Thymus (tissue), 11 donors: ENCODE results near the gene RPL31. TPM values are rescaled to one million over a fixed set of nuclear protein-coding genes. Genes with fewer than 3 reads are reported as not detected.

ENCODE experiments used
- DNase-seq, 9 donors: peaks; one replicate each; pipeline ENCODE4 v3.0.0-alpha.2; 2013; ENCODE audit warnings: low spot score in 9 of 9, low read depth in 6 of 9, missing footprints in 1 of 9
- H3K27ac ChIP-seq, 2 donors: one replicate each; pipeline ENCODE4 v1.5.1; 2013; ENCODE audit warnings: control low read depth in 1 of 2, low read depth in 1 of 2, low read length in 1 of 2, mild to moderate bottlenecking in 1 of 2, moderate library complexity in 1 of 2
- H3K27me3 ChIP-seq, 2 donors: one replicate each; pipeline ENCODE4 v1.5.1; 2013; ENCODE audit warnings: low read length in 1 of 2; ENCODE audit not compliant: control insufficient read depth in 2 of 2, insufficient read depth in 1 of 2
- H3K36me3 ChIP-seq, 2 donors: one replicate each; pipeline ENCODE4 v1.5.1; 2013; ENCODE audit warnings: low read length in 1 of 2, mild to moderate bottlenecking in 1 of 2, moderate library complexity in 1 of 2; ENCODE audit not compliant: control insufficient read depth in 2 of 2, insufficient read depth in 2 of 2
- H3K4me1 ChIP-seq, 2 donors: one replicate each; pipeline ENCODE4 v1.5.1; 2013; ENCODE audit warnings: low read length in 2 of 2; ENCODE audit not compliant: control insufficient read depth in 2 of 2, insufficient read depth in 2 of 2
- H3K4me3 ChIP-seq, 2 donors: one replicate each; pipeline ENCODE4 v1.5.1; 2013; ENCODE audit warnings: low read length in 2 of 2, control low read depth in 1 of 2, mild to moderate bottlenecking in 1 of 2
- H3K9me3 ChIP-seq, 2 donors: one replicate each; pipeline ENCODE4 v1.5.1; 2013; ENCODE audit warnings: low read length in 1 of 2, mild to moderate bottlenecking in 1 of 2; ENCODE audit not compliant: control insufficient read depth in 2 of 2, insufficient read depth in 1 of 2
- WGBS: extraction: QIAGEN DNeasy Blood & Tissue Kit; methylation state at CpG from one replicate; pipeline ENCODE4 v1.1.7; 2013; 5-methylcytosine and 5-hydroxymethylcytosine counted together
- polyA plus RNA-seq: library from polyadenylated mRNA; stranded (reverse); fragments of 200-250 nt; gene quantifications from one replicate; pipeline ENCODE4 v1.2.3, GENCODE V29; 2013
- total RNA-seq: library from RNA; stranded (reverse); fragments of 120-200 nt; gene quantifications from one replicate; pipeline ENCODE4 v1.2.4, GENCODE V29; 2013
- donor health status: healthy.

RPL31 gene
- total and polyA plus RNA-seq, 2 donors = 4,346 to 8,913 TPM

GRCh38 chr2:100987536-100987935 is 14.6 kb upstream of the RPL31 start:
- Histone ChIP-seq H3K36me3 (peaks cover 0 to 2% of the 10 kb centered on the region in 2 donors), H3K27ac (no peak overlapping the region)
- 93% methylated on average over 3 of the region's 3 CpGs for WGBS

GRCh38 chr2:100987974-100988373 is 14.1 kb upstream of the RPL31 start:
- 93% methylated on average over 4 of the region's 4 CpGs for WGBS
- H3K36me3 ChIP-seq = peaks cover 0 to 2% of the 10 kb centered on the region in 2 donors
- no peak overlapping the region for H3K27ac ChIP-seq
- no peak overlapping the region for H3K4me3 ChIP-seq
- no peaks in the 10 kb centered on the region for H3K9me3 ChIP-seq
- H3K4me1 ChIP-seq = peaks cover 0 to 10% of the 10 kb centered on the region in 2 donors
- peaks cover 0 to 4% of the 10 kb centered on the region in 2 donors for H3K27me3 ChIP-seq
- no peak for DNase-seq

More at GRCh38 chr2:100987536-100987935, 14.6 kb upstream of the RPL31 start:
- Histone ChIP-seq H3K4me1 (peaks cover 0 to 10% of the 10 kb centered on the region in 2 donors), H3K4me3 (no peak overlapping the region), H3K9me3 (no peaks in the 10 kb centered on the region), H3K27me3 (peaks cover 0 to 4% of the 10 kb centered on the region in 2 donors)
- DNase-seq = no peak

GRCh38 chr2:100988630-100989417 is 13.3 kb upstream of the RPL31 start:
- H3K27me3 ChIP-seq = peaks cover 0 to 4% of the 10 kb centered on the region in 2 donors
- H3K9me3 ChIP-seq = no peaks in the 10 kb centered on the region
- peaks cover 0 to 2% of the 10 kb centered on the region in 2 donors for H3K4me1 ChIP-seq
- H3K36me3 ChIP-seq = peaks cover 0 to 2% of the 10 kb centered on the region in 2 donors
- H3K4me3 ChIP-seq = no peak overlapping the region
- no peak for DNase-seq
- H3K27ac ChIP-seq = no peak overlapping the region
- WGBS = 90% methylated on average over 8 of the region's 8 CpGs

GRCh38 chr2:100989666-100990065 is 12.4 kb upstream of the RPL31 start:
- Histone ChIP-seq H3K4me1 (peaks cover 0 to 3% of the 10 kb centered on the region in 2 donors), H3K27ac (no peak overlapping the region), H3K4me3 (no peak overlapping the region), H3K9me3 (no peaks in the 10 kb centered on the region), H3K36me3 (peaks cover 0 to 2% of the 10 kb centered on the region in 2 donors), H3K27me3 (peaks cover 0 to 4% of the 10 kb centered on the region in 2 donors)
- WGBS = 95% methylated on average over 3 of the region's 3 CpGs
- no peak for DNase-seq

GRCh38 chr2:100990166-100990565 is 11.9 kb upstream of the RPL31 start:
- H3K36me3 ChIP-seq = peaks cover 0 to 2% of the 10 kb centered on the region in 2 donors
- H3K27ac ChIP-seq = no peak overlapping the region
- H3K4me1 ChIP-seq = peaks cover 0 to 3% of the 10 kb centered on the region in 2 donors
- no peak overlapping the region for H3K4me3 ChIP-seq
- 97% methylated on average over 9 of the region's 9 CpGs for WGBS
- H3K9me3 ChIP-seq = no peaks in the 10 kb centered on the region
- H3K27me3 ChIP-seq = peaks cover 0 to 4% of the 10 kb centered on the region in 2 donors
- no peak for DNase-seq

GRCh38 chr2:100990650-100991403 is 11.3 kb upstream of the RPL31 start:
- no peak for DNase-seq
- no peaks in the 10 kb centered on the region for H3K9me3 ChIP-seq
- H3K27ac ChIP-seq = no peak overlapping the region
- peaks cover 0 to 3% of the 10 kb centered on the region in 2 donors for H3K4me1 ChIP-seq
- H3K27me3 ChIP-seq = peaks cover 0 to 4% of the 10 kb centered on the region in 2 donors
- 94% methylated on average over 24 of the region's 24 CpGs for WGBS
- H3K36me3 ChIP-seq = peaks cover 0 to 2% of the 10 kb centered on the region in 2 donors
- no peak overlapping the region for H3K4me3 ChIP-seq

GRCh38 chr2:100991404-100991773 is 10.7 kb upstream of the RPL31 start:
- Histone ChIP-seq H3K27ac (no peak overlapping the region), H3K4me1 (peaks cover 0 to 3% of the 10 kb centered on the region in 2 donors), H3K36me3 (peaks cover 0 to 2% of the 10 kb centered on the region in 2 donors), H3K9me3 (no peaks in the 10 kb centered on the region), H3K4me3 (no peak overlapping the region), H3K27me3 (no peaks in the 10 kb centered on the region)
- 97% methylated on average over 5 of the region's 5 CpGs for WGBS
- no peak for DNase-seq

- 81% methylated on average over 6 of the region's 6 CpGs for WGBS
- H3K27me3 ChIP-seq = no peaks in the 10 kb centered on the region
These were observed 9.8 kb upstream of the RPL31 start for GRCh38 chr2:100992262-100992661.

GRCh38 chr2:100993294-100993693 is 8.8 kb upstream of the RPL31 start:
- peaks cover 0 to 3% of the 10 kb centered on the region in 2 donors for H3K4me1 ChIP-seq
- H3K9me3 ChIP-seq = no peaks in the 10 kb centered on the region
- no peak overlapping the region for H3K4me3 ChIP-seq
- no peak overlapping the region for H3K27ac ChIP-seq
- H3K27me3 ChIP-seq = no peaks in the 10 kb centered on the region
- no peak for DNase-seq
- no peaks in the 10 kb centered on the region for H3K36me3 ChIP-seq
- WGBS = 96% methylated on average over 17 of the region's 17 CpGs

More at GRCh38 chr2:100992262-100992661, 9.8 kb upstream of the RPL31 start:
- Histone ChIP-seq H3K27ac (no peak overlapping the region), H3K4me3 (no peak overlapping the region), H3K9me3 (no peaks in the 10 kb centered on the region), H3K36me3 (peaks cover 0 to 2% of the 10 kb centered on the region in 2 donors), H3K4me1 (peaks cover 0 to 3% of the 10 kb centered on the region in 2 donors)
- DNase-seq = no peak
